ENCODE measurements around the gene HBD.

- no peak for TF ChIP-seq POLR2A (IDR thresholded peaks at IDR 0.05; ENCODE audit: low read length)
- no peak for TF ChIP-seq GATA1 (IDR thresholded peaks at IDR 0.05; ENCODE audit: low read depth, low read length)
These were observed 38.2 kb upstream of the HBD start for GRCh38 chr11:5272395-5273017.

Data from erythroblast (primary cell).